ENCODE measurements around the gene ATP8B3.

Gene ATP8B3

GRCh38 chr19:1816530-1817298, 4.6 kb upstream of the ATP8B3 start:
- DNase-seq (ENCODE audit: low read depth) = no peak

GRCh38 chr19:1815605-1816529, 3.8 kb upstream of the ATP8B3 start:
- DNase-seq (ENCODE audit: low read depth) = no peak

GRCh38 chr19:1814833-1815604, 2.9 kb upstream of the ATP8B3 start:
- no peak for DNase-seq (ENCODE audit: low read depth)

- DNase-seq (ENCODE audit: low read depth) = no peak
Observed at GRCh38 chr19:1814391-1814790, 2.3 kb upstream of the ATP8B3 start.

- no peak for DNase-seq (ENCODE audit: low read depth)
Observed at GRCh38 chr19:1813192-1814182, 1.4 kb upstream of the ATP8B3 start.

- peak; percentile 67 for DNase-seq (ENCODE audit: low read depth)
Observed at GRCh38 chr19:1812426-1813191, 533 bp upstream of the ATP8B3 start.

GRCh38 chr19:1811472-1811894, 593 bp downstream of the ATP8B3 start:
- DNase-seq (ENCODE audit: low read depth) = peak; percentile 23

- DNase-seq (ENCODE audit: low read depth) = no peak
Observed at GRCh38 chr19:1810439-1811160, 1.5 kb downstream of the ATP8B3 start.

- no peak for DNase-seq (ENCODE audit: low read depth)
Observed at GRCh38 chr19:1809678-1810077, 2.4 kb downstream of the ATP8B3 start.

GRCh38 chr19:1808395-1808731, 3.7 kb downstream of the ATP8B3 start:
- no peak for DNase-seq (ENCODE audit: low read depth)

GRCh38 chr19:1807695-1808394, 4.2 kb downstream of the ATP8B3 start:
- DNase-seq (ENCODE audit: low read depth) = no peak

- DNase-seq (ENCODE audit: low read depth) = no peak
Observed at GRCh38 chr19:1807030-1807694, 4.9 kb downstream of the ATP8B3 start.

- DNase-seq (ENCODE audit: low read depth) = no peak
Observed at GRCh38 chr19:1806184-1807029, 5.7 kb downstream of the ATP8B3 start.

GRCh38 chr19:1805401-1806183, 6.5 kb downstream of the ATP8B3 start:
- no peak for DNase-seq (ENCODE audit: low read depth)

GRCh38 chr19:1804858-1805257, 7.2 kb downstream of the ATP8B3 start:
- DNase-seq (ENCODE audit: low read depth) = no peak

GRCh38 chr19:1799695-1800342, 12.3 kb downstream of the ATP8B3 start:
- DNase-seq (ENCODE audit: low read depth) = no peak

Data from activated T-cell treated with anti-CD3 and anti-CD28 coated beads for 1 hour (primary cell).